ENCODE results near the gene RHBDD2. TPM values are rescaled to one million over a fixed set of nuclear protein-coding genes. Genes with fewer than 3 reads are reported as not detected.
"Not testable (repeated sequence)": the region's sequence is repeated elsewhere in the genome, so short reads cannot be mapped to it uniquely, and the experiment has no call there.

The RHBDD2 gene
- total and polyA plus RNA-seq, 9 of the 15 experiments (the other 6 are each of a cell fraction or from before 2014, with no cell fraction given): 3.3 to 36.7 (median 17.9) TPM

- in situ Hi-C loops (cut with MboI): no loop called here
- no TSS peak for BruUV-seq (replicated peaks)
- no peaks in the 10 kb centered on the region for H3K79me2 ChIP-seq (ENCODE audit: control insufficient read depth, insufficient read depth, low read length)
- H4K20me1 ChIP-seq (replicated peaks; ENCODE audit: control insufficient read depth, insufficient read depth, low read length): no peaks in the 10 kb centered on the region
- no peaks in the 10 kb centered on the region for H3K9me3 ChIP-seq (replicated peaks; ENCODE audit: control insufficient read depth, insufficient read depth, low read depth, low read length)
- no peak for TF ChIP-seq ZNF431 (CRISPR knock-in tag; IDR thresholded peaks at IDR 0.05)
- no peak for TF ChIP-seq NFIX (CRISPR knock-in tag; IDR thresholded peaks at IDR 0.05; ENCODE audit: low read depth)
- TF ChIP-seq ATF6 (CRISPR knock-in tag; IDR thresholded peaks at IDR 0.05): no peak
- H3K27me3 ChIP-seq (ENCODE audit: control insufficient read depth in 2 of 2, insufficient read depth in 2 of 2, low read length in 2 of 2): peaks cover 0 to 2% of the 10 kb centered on the region in 2 experiments; a peak in 1 of 5 replicates
- FAIRE-seq (no peak), DNase-seq (ENCODE audit: extremely low read depth in 1 of 4, low spot score in 3 of 4) (no peak), ATAC-seq (no peak)
- CTCF ChIA-PET (ENCODE audit: low intra/inter-chr PET ratio): no interaction called here
- no peak overlapping the region for H2AFZ ChIP-seq (ENCODE audit: low read depth, low read length)
- H3K9me1 ChIP-seq (ENCODE audit: control insufficient read depth, insufficient read depth, low read length): no peaks in the 10 kb centered on the region
- peaks cover under 1 to 5% of the 10 kb centered on the region in 2 experiments; a peak in 2 of 5 replicates for H3K4me1 ChIP-seq (replicated peaks in 1 of 2; ENCODE audit: control insufficient read depth in 2 of 2, insufficient read depth in 2 of 2, low read length in 2 of 2)
- POLR2A ChIA-PET: interaction anchor here (0.6 to 1.1 kb wide), 3 partner anchors 9 to 173 kb away, joined by 3 to 4 read pairs (median 4); no protein-coding TSS in a partner anchor
- no peak overlapping the region for H3K4me3 ChIP-seq
- no peak overlapping the region for H3K9ac ChIP-seq (ENCODE audit: insufficient read depth in 1 of 2, low read depth in 2 of 2, low read length in 2 of 2)
- no peak overlapping the region for H3K27ac ChIP-seq (ENCODE audit: extremely low read depth, low read depth, low read length)
- H3K36me3 ChIP-seq (ENCODE audit: control insufficient read depth, insufficient read depth, low read length): no peaks in the 10 kb centered on the region
- intact Hi-C loops (cut with micrococcal nuclease): no loop called here
- WGBS (ENCODE audit: insufficient coverage, low coverage, missing lambda C conversion rate): 73% methylated on average over 7 of the region's 7 CpGs
- no peak overlapping the region for H3K4me2 ChIP-seq (ENCODE audit: insufficient read depth, low read length)
These were observed 42.0 kb upstream of the RHBDD2 start for GRCh38 chr7:75836798-75837197.

- WGBS (ENCODE audit: insufficient coverage, low coverage, missing lambda C conversion rate): 58% methylated on average over 14 of the region's 14 CpGs
- BruUV-seq (replicated peaks); in situ Hi-C loops (cut with MboI); H3K79me2 ChIP-seq (ENCODE audit: control insufficient read depth, insufficient read depth, low read length); H4K20me1 ChIP-seq (replicated peaks; ENCODE audit: control insufficient read depth, insufficient read depth, low read length); CTCF ChIA-PET (ENCODE audit: low intra/inter-chr PET ratio); H3K36me3 ChIP-seq (ENCODE audit: control insufficient read depth, insufficient read depth, low read length); H3K9ac ChIP-seq (ENCODE audit: insufficient read depth in 1 of 2, low read depth in 2 of 2, low read length in 2 of 2); ATAC-seq; H3K27me3 ChIP-seq (ENCODE audit: control insufficient read depth in 2 of 2, insufficient read depth in 2 of 2, low read length in 2 of 2); H3K4me2 ChIP-seq (ENCODE audit: insufficient read depth, low read length); H3K9me1 ChIP-seq (ENCODE audit: control insufficient read depth, insufficient read depth, low read length); DNase-seq (ENCODE audit: extremely low read depth in 1 of 4, low spot score in 3 of 4); FAIRE-seq; H3K9me3 ChIP-seq (replicated peaks; ENCODE audit: control insufficient read depth, insufficient read depth, low read depth, low read length); H3K27ac ChIP-seq (ENCODE audit: extremely low read depth, low read depth, low read length); POLR2A ChIA-PET; intact Hi-C loops (cut with micrococcal nuclease); H3K4me3 ChIP-seq: not testable (repeated sequence)
- Histone ChIP-seq H2AFZ (ENCODE audit: low read depth, low read length) (peak overlapping the region; percentile 15; the same call in 1 of the 2 replicates), H3K4me1 (replicated peaks in 1 of 2; ENCODE audit: control insufficient read depth in 2 of 2, insufficient read depth in 2 of 2, low read length in 2 of 2) (peaks cover 13 to 15% of the 10 kb centered on the region in 2 experiments)
These were observed 40.4 kb upstream of the RHBDD2 start for GRCh38 chr7:75838281-75838930.

All from K562 (cell line).